Skeletal muscle satellite cell (primary cell): Measurements from ENCODE around the gene DDX20.
"Not testable (repeated sequence)": the region's sequence is repeated elsewhere in the genome, so short reads cannot be mapped to it uniquely, and the experiment has no call there.

Experiments
- H3K27me3 ChIP-seq: 2 replicates; pipeline ENCODE4 v1.7.0; 2013; ENCODE audit warnings: low read length; ENCODE audit not compliant: control insufficient read depth, insufficient read depth
- H3K36me3 ChIP-seq: 2 replicates; pipeline ENCODE4 v1.7.0; 2013; ENCODE audit warnings: mild to moderate bottlenecking, control low read depth, low read length; ENCODE audit not compliant: insufficient read depth
- H3K4me1 ChIP-seq: 2 replicates; pipeline ENCODE4 v1.7.0; 2013; ENCODE audit warnings: low read length; ENCODE audit not compliant: control insufficient read depth, insufficient read depth
- H3K4me2 ChIP-seq: 2 replicates; pipeline ENCODE4 v1.7.0; 2013; ENCODE audit warnings: mild to moderate bottlenecking, low read length
- H3K4me3 ChIP-seq: 2 replicates; pipeline ENCODE4 v1.7.0; 2013; ENCODE audit warnings: low read length
- H3K9ac ChIP-seq: 2 replicates; pipeline ENCODE4 v1.7.0; 2013; ENCODE audit warnings: mild to moderate bottlenecking, low read depth, low read length, moderate library complexity
- H3K9me3 ChIP-seq: replicated peaks from 2 replicates; pipeline ENCODE4 v1.7.0; 2013; ENCODE audit warnings: mild to moderate bottlenecking, control low read depth, low read length

The DDX20 gene

DNA sequence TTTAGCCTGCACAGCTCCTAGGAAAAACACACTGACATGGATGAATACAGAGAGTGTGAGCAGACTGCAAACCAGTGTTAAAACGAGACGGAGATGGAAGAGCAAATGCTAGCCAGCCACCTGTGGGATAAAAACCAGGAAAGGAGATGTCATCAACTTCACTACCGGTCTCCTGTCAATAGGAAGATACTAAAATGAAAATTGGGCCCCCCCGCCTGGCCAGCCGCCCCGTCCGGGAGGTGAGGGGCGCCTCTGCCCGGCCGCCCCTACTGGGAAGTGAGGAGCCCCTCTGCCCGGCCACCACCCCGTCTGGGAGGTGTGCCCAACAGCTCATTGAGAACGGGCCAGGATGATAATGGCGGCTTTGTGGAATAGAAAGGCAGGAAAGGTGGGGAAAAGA, 44.0 kb downstream of the DDX20 start:
- H3K4me1 ChIP-seq = not testable (repeated sequence)
- peaks cover 52% of the 10 kb centered on the region for H3K27me3 ChIP-seq

GRCh38 chr1:111801071-111801850, 45.6 kb downstream of the DDX20 start:
- Histone ChIP-seq H3K4me1 (no peaks in the 10 kb centered on the region), H3K27me3 (peaks cover 62% of the 10 kb centered on the region), H3K9me3 (no peaks in the 10 kb centered on the region), H3K9ac (no peak overlapping the region), H3K4me2 (no peak overlapping the region), H3K36me3 (no peaks in the 10 kb centered on the region), H3K4me3 (no peak overlapping the region)

More for the DNA sequence above, 44.0 kb downstream of the DDX20 start:
- H3K4me2 ChIP-seq, H3K36me3 ChIP-seq, H3K9ac ChIP-seq, H3K4me3 ChIP-seq, H3K9me3 ChIP-seq: not testable (repeated sequence)

- H3K9ac ChIP-seq = no peak overlapping the region
- no peak overlapping the region for H3K4me3 ChIP-seq
- no peaks in the 10 kb centered on the region for H3K36me3 ChIP-seq
- peaks cover 61% of the 10 kb centered on the region for H3K27me3 ChIP-seq
- H3K4me1 ChIP-seq = no peaks in the 10 kb centered on the region
- no peaks in the 10 kb centered on the region for H3K9me3 ChIP-seq
- no peak overlapping the region for H3K4me2 ChIP-seq
Measured at GRCh38 chr1:111802110-111802509, 46.4 kb downstream of the DDX20 start.

DNA sequence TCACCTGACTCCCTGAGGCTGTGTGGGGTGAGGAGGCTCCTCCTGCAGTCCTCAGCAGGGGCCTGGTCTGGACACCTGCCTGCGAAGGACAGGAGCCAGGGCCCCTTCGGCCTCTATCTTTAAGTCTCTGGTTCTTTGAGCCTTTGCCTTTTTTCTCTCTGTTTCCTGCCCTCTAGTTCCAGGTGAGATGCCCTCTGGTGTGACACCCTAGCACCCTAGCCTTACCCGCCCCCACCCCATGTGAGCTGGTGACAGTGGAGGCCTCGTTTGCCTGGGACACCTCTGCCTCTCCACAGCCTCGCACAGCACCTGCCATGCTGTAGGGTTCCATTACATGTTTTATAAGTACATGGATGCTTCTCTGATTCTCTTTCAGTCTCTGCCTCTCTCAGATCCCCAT, 47.3 kb downstream of the DDX20 start:
- Histone ChIP-seq H3K4me2 (no peak overlapping the region), H3K4me1 (no peaks in the 10 kb centered on the region), H3K27me3 (peaks cover 59% of the 10 kb centered on the region), H3K4me3 (no peak overlapping the region), H3K9me3 (no peaks in the 10 kb centered on the region), H3K9ac (no peak overlapping the region), H3K36me3 (no peaks in the 10 kb centered on the region)

GRCh38 chr1:111803951-111804350, 48.2 kb downstream of the DDX20 start:
- peaks cover 52% of the 10 kb centered on the region for H3K27me3 ChIP-seq

GRCh38 chr1:111804776-111805175, 49.1 kb downstream of the DDX20 start:
- H3K4me2 ChIP-seq = no peak overlapping the region
- no peaks in the 10 kb centered on the region for H3K36me3 ChIP-seq
- H3K9ac ChIP-seq = no peak overlapping the region
- no peaks in the 10 kb centered on the region for H3K4me1 ChIP-seq
- H3K27me3 ChIP-seq = peaks cover 47% of the 10 kb centered on the region
- no peaks in the 10 kb centered on the region for H3K9me3 ChIP-seq
- no peak overlapping the region for H3K4me3 ChIP-seq

More at GRCh38 chr1:111803951-111804350, 48.2 kb downstream of the DDX20 start:
- no peaks in the 10 kb centered on the region for H3K4me1 ChIP-seq
- no peak overlapping the region for H3K4me3 ChIP-seq
- H3K4me2 ChIP-seq = no peak overlapping the region
- no peaks in the 10 kb centered on the region for H3K36me3 ChIP-seq
- no peaks in the 10 kb centered on the region for H3K9me3 ChIP-seq
- H3K9ac ChIP-seq = no peak overlapping the region

- Histone ChIP-seq H3K9ac (no peak overlapping the region), H3K9me3 (no peaks in the 10 kb centered on the region), H3K4me2 (no peak overlapping the region), H3K4me1 (no peaks in the 10 kb centered on the region), H3K27me3 (peaks cover 47% of the 10 kb centered on the region), H3K36me3 (no peaks in the 10 kb centered on the region), H3K4me3 (no peak overlapping the region)
Measured at GRCh38 chr1:111805251-111805650, 49.5 kb downstream of the DDX20 start.

- H3K9me3 ChIP-seq = no peaks in the 10 kb centered on the region
- H3K36me3 ChIP-seq = no peaks in the 10 kb centered on the region
- no peaks in the 10 kb centered on the region for H3K4me1 ChIP-seq
- no peak overlapping the region for H3K4me3 ChIP-seq
- H3K4me2 ChIP-seq = no peak overlapping the region
- H3K9ac ChIP-seq = no peak overlapping the region
- H3K27me3 ChIP-seq = peaks cover 15% of the 10 kb centered on the region
Measured at GRCh38 chr1:111811891-111812290, 56.2 kb downstream of the DDX20 start.

DNA sequence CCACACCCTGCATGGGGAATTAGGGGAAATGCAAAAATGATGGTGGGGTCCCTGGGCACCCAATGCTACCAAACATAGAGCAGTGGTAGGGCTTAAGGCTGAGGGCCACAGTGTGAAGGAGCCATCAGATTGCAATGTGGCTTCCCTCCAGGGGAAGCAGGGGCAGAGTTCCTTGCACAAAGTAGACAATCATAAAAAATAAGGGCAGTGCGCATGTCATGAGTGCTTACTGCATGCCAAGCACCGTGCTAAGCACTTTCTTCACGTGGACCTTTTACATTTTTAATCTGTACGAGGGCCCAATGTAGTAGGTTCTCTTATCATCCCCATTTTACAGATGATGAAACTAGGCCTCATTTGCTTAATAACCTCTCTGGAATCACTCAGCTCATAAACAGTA, 56.6 kb downstream of the DDX20 start:
- no peak overlapping the region for H3K4me3 ChIP-seq
- no peak overlapping the region for H3K4me2 ChIP-seq
- no peaks in the 10 kb centered on the region for H3K9me3 ChIP-seq
- peaks cover 15% of the 10 kb centered on the region for H3K27me3 ChIP-seq
- no peaks in the 10 kb centered on the region for H3K4me1 ChIP-seq
- H3K36me3 ChIP-seq = no peaks in the 10 kb centered on the region
- H3K9ac ChIP-seq = no peak overlapping the region

- peaks cover 12% of the 10 kb centered on the region for H3K27me3 ChIP-seq
- no peaks in the 10 kb centered on the region for H3K9me3 ChIP-seq
- no peak overlapping the region for H3K9ac ChIP-seq
- H3K4me2 ChIP-seq = no peak overlapping the region
- no peak overlapping the region for H3K4me3 ChIP-seq
- no peaks in the 10 kb centered on the region for H3K4me1 ChIP-seq
- no peaks in the 10 kb centered on the region for H3K36me3 ChIP-seq
Measured at GRCh38 chr1:111813440-111814304, 58.0 kb downstream of the DDX20 start.

DNA sequence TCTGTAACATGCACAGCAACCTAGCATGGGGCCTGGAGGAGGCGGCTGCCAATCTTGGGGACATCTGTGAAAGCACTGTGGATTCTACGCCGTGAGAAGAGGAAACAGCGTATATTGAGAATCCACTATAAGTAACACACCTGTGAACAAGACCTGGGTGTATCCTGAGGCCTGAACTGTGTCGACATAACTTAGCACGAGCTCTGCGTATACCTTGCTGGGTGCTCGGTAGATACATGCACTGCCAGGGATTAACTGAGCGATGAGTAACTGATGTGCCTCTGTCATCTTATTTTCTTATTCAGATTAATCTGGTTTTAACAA, 58.6 kb downstream of the DDX20 start:
- Histone ChIP-seq H3K9me3 (no peaks in the 10 kb centered on the region), H3K36me3 (no peaks in the 10 kb centered on the region), H3K4me1 (no peaks in the 10 kb centered on the region), H3K4me3 (no peak overlapping the region), H3K4me2 (no peak overlapping the region), H3K27me3 (peaks cover 12% of the 10 kb centered on the region), H3K9ac (no peak overlapping the region)
